GM15510 (cell line): ENCODE data around the gene MFAP1.

Experiments used
- POLR2A ChIP-seq: IDR thresholded peaks from 3 replicates; pipeline ENCODE4 v1.6.1; 2011; ENCODE audit warnings: borderline replicate concordance; ENCODE audit not compliant: insufficient read length; ENCODE audit errors: extremely low read depth

Gene MFAP1, protein sequence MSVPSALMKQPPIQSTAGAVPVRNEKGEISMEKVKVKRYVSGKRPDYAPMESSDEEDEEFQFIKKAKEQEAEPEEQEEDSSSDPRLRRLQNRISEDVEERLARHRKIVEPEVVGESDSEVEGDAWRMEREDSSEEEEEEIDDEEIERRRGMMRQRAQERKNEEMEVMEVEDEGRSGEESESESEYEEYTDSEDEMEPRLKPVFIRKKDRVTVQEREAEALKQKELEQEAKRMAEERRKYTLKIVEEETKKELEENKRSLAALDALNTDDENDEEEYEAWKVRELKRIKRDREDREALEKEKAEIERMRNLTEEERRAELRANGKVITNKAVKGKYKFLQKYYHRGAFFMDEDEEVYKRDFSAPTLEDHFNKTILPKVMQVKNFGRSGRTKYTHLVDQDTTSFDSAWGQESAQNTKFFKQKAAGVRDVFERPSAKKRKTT

DNA sequence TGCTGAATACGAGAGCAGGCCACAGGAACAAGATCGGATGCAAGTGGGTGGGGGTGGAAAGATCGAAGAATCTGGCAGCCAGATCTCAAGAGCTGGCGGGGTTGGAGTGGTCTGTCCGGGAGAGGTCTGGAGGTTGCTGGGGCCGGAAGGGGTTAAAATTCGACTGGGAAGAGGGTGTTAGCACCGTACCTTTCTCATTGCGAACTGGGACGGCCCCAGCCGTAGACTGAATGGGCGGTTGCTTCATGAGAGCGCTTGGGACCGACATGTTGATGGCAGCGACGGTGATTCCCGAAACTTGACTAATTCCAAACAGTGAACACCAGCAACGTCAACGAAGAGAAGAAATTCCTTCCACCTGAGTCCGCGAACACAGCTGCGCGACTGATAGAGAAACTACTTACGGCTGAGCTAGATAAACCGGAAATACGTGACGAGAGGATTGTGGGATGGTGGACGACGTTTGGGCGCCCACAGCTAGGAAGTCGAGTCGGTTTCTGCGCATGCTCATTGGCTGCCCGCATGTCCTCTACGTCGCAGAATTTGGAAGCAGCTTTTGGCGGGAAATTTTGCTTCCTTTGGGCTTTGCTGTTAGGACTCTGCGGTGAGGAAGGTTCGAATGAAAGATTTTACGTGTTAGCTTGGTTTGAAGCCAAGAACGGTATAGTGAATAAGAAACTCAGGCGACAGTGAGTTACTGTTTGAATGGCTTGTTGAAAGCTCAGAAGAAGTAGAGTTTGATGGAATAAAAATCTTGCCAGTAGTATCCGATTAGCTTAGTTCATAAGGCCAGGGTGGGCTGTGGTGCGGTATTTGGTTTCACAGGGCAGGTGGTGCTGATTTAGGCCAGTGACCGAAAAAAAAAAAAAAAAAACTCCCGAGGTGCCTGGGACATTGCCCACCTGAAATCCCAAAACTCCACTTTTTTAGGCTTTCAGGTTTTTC lies at the start of gene MFAP1:
Gene MFAP1 (minus strand): TSS at position 389 of the 945 bp plus-strand sequence. CDS start 121 bp downstream, at position 268.
- peak; percentile 80 for TF ChIP-seq POLR2A

DNA sequence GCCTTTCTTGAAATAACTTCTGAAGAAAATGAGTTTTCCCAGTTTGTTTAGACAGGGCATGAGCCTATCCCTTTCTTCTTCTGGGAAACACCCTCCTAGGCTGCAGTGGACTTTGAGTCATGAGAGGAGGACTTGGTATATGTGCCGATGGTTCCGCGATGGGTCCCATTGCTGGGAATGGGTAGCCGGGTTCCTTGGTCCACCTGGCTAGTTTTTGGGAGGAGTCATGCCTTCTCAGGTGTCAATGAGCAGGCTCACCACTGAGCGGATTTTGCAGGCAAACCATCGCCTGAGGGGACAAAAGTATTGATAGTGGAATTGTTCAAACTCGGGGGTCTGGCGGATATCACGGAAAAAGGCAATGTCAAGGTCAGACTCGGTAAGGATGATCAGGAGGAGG lies 49.2 kb upstream of the MFAP1 start:
- no peak for TF ChIP-seq POLR2A

GRCh38 chr15:43872416-43873020 lies 48.0 kb upstream of the MFAP1 start:
- no peak for TF ChIP-seq POLR2A

- TF ChIP-seq POLR2A, result no peak
Measured at GRCh38 chr15:43871835-43872234, 47.3 kb upstream of the MFAP1 start.

GRCh38 chr15:43868406-43868805 lies 43.9 kb upstream of the MFAP1 start:
- TF ChIP-seq POLR2A, result no peak

DNA sequence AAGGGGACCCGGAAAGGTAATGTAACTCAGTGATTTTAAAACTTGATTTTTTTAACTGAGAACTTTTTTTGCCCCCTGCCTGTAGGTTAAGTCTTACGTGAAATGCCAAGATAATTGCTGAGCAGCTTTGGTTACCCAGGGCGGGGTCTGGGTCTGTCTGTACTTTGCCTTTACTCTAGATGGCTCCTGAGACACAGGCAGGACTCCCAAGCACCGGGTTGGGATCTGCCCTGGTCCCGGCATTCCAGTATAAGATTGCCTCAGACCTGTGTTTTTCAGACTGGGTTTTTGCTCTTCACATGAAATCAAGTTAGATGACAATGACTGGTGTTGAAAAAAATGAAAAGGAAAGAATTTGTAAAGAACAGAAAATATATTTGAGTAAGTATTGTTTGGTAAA lies 42.6 kb upstream of the MFAP1 start:
- no peak for TF ChIP-seq POLR2A

DNA sequence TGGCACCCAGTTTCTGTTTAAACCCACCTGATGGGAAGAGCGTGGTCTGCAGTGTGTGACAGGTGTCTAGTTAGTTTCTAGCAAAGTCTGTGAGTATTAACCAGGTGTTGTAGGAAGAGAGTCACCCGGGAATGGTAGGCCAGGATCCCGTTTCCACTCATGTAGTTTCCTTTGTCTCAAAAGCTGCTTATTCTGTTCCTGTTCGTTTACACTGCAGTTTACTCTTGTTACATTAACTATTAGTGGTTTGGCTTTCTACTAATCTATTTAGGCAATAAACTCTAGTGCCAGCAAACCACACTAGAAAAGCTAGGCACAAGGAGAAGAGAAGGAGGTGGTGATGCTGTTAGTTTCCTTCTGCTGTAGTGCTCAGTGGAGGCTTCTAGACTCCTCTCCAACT lies 35.1 kb upstream of the MFAP1 start:
- no peak for TF ChIP-seq POLR2A

- no peak for TF ChIP-seq POLR2A
Measured at GRCh38 chr15:43854801-43855200, 30.3 kb upstream of the MFAP1 start.

DNA sequence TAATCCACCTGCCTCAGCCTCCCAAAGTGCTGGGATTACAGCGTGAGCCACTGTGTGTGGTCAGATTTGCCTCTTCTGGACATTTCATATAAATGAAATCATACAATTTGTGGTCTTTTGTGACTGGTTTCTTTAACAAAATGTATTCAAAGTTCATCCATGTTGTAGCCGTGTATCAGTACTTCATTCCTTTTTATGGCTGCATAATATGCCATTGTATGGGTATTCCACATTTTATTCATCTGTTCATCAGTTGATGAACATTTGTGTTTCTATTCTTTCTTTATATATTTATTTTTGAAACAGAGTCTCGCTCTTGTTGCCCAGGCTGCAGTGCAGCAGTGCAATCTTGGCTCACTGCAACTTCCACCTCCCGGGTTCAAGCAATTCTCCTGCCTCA lies 28.1 kb upstream of the MFAP1 start:
- TF ChIP-seq POLR2A, result no peak

DNA sequence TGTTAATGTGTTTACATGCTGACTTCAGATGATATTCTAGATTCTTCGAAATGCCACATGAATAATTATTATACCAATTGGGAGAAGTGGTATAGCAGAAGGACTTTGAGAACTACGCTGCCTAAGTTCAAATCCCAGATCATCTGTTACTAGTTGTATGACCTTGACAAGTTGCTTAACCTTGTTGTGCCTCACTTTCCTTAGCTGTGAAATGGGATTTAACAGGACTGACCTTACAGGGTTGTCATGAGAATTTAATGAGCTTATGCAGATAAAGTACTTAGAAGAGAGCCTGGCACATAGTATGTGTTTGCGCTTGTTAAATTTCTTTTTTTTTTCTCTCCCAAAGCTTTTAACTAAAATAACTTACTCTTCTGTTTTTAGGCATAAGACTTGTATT lies 26.8 kb upstream of the MFAP1 start:
- TF ChIP-seq POLR2A, result no peak

GRCh38 chr15:43845421-43845820 lies 20.9 kb upstream of the MFAP1 start:
- no peak for TF ChIP-seq POLR2A

GRCh38 chr15:43828061-43828657 lies 3.7 kb upstream of the MFAP1 start:
- TF ChIP-seq POLR2A, result no peak

DNA sequence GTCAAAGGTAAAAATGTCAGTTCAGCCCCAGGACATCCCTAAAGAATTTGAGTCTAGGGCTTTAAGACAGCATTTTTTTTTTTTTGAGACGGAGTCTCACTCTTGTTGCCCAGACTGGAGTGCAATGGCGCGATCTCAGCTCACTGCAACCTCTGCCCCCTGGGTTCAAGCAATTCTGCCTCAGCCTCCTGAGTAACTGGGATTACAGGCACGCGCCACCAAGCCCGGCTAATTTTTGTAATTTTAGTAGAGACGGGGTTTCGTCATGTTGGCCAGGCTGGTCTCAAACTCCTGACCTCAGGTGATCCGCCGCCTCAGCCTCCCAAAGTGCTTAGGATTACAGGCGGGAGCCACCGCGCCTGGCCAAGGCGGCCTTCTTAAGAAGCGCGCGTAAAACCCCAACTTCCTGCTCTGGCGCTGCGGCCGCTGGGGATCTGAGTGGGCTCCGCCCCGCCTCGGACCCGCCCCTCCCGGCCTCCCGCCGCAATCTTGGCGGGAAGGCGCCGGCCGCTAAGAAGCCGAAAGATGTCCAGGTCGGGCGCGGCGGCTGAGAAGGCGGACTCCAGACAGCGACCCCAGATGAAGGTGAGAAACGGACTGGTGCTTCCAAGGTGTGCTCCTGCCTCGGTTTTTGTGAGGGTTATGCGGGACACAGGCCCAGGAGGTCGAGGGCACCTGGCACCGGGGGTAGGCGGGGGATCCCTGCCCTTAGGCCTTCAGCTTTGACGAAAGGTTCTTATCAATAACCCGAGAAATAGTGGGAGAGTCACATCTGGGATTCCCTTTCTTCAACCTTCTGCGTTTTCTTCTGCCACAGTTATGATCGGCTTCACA lies 2.2 kb upstream of the MFAP1 start, which contains the start of gene WDR76:
Gene WDR76 (plus strand): TSS at position 495 of the 834 bp plus-strand sequence. CDS start 31 bp downstream, at position 526.
- peak; percentile 51 for TF ChIP-seq POLR2A
